ENCODE results near the gene PROX2. TPM values are rescaled to one million over a fixed set of nuclear protein-coding genes. Genes with fewer than 3 reads are reported as not detected.

PROX2 gene, protein sequence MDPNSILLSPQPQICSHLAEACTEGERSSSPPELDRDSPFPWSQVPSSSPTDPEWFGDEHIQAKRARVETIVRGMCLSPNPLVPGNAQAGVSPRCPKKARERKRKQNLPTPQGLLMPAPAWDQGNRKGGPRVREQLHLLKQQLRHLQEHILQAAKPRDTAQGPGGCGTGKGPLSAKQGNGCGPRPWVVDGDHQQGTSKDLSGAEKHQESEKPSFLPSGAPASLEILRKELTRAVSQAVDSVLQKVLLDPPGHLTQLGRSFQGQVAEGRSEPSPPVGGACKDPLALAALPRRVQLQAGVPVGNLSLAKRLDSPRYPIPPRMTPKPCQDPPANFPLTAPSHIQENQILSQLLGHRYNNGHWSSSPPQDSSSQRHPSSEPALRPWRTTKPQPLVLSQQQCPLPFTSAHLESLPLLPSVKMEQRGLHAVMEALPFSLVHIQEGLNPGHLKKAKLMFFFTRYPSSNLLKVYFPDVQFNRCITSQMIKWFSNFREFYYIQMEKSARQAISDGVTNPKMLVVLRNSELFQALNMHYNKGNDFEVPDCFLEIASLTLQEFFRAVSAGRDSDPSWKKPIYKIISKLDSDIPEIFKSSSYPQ
- not detected in 2 replicates for total RNA-seq

GRCh38 chr14:74875941-74876913, at the start of gene PROX2:
TSS of gene PROX2 (minus strand) at chr14:74876145. CDS start at chr14:74863834, 12,311 bp downstream.
- DNase-seq (ENCODE audit: extremely low read depth, low read depth, low spot score): no peak

DNA sequence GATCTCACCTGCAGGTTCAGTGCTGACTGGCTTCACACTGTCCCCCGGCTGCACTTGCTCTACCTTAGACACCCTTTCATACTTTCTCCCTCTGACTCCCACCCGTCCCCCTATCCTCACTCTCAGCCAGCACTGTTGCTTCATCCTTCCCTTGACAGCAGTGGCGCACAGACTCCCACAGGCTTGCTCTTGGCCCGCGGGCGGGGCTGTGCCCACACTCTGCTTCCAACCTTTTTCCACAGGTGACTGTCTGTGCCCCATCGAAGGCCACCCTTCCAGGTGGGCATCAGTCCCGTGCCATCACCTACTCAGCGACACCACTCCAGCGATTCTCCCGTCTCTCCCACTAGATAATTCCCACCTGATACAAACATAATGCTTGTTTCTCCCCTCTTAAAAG, 48.1 kb upstream of the PROX2 start:
- DNase-seq (ENCODE audit: extremely low read depth, low read depth, low spot score): no peak

GRCh38 chr14:74922752-74923401, 46.9 kb upstream of the PROX2 start, which contains the start of gene RPS6KL1:
TSS of gene RPS6KL1 (minus strand) at chr14:74923260. CDS start at chr14:74921541, 1,719 bp downstream.
- peak; percentile 55 for DNase-seq (ENCODE audit: extremely low read depth, low read depth, low spot score)

DNA sequence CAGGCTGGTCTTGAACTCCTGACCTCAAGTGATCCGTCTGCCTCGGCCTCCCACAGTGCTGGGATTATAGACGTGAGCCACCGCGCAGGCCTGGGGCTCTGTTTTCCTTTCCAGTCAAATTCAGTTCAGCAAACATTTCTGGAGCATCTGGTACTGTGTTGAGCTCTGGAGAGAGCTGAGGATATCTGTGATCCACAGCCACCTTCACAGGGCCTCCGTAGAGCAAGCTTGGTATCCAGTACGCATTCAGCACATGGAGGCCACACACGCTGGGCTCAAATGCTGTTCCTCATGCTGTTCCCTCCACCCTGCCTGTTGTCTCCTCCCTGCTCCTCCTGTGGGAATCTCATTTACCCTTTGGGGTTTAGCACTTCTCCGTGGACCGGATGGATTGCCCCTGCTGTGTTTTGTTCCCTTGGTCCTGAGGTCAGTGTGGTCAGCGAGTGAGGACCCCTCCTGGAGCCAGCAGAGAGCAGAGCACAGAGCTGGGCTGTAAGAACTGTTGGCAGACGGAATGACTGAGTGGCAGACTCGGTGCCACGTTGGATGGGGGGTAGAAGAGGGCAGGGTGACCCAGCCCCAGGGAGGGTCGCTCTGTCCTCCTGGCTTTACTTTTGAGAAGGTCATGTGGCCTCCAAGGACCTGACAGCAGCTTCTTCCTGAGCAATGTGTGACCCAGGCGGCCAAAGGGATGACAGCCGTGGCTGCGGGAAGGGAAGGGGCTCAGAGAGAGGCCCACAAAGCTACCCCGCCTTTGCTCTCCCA, 46.2 kb upstream of the PROX2 start:
- DNase-seq (ENCODE audit: extremely low read depth, low read depth, low spot score): no peak

DNA sequence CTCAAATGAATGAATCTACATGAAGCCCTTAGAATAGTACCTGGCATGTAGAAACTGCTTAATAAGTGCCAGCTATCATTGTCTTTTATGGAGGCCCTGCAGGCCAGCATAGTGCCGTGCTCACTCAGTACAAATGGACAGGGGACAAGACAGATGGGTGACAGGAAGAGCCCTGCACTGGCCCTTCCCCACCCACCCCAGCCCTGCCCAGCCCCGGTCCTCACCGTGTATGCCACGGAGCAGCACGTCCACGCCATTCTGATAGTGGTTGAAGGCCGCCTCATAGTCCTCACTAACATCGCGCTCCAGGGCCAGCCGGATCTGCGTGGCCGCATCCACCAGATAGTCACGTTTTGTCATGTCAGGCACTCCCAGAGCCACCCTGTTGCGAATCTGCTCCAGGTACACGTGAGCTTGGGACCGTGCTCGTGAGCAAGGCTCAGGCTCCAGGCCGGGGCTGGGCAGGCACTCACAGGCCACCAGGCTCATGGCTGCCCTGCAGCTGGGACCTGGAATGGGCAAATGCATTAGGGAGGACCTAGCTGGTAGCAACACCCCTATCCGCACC, 45.2 kb upstream of the PROX2 start:
- no peak for DNase-seq (ENCODE audit: extremely low read depth, low read depth, low spot score)

DNA sequence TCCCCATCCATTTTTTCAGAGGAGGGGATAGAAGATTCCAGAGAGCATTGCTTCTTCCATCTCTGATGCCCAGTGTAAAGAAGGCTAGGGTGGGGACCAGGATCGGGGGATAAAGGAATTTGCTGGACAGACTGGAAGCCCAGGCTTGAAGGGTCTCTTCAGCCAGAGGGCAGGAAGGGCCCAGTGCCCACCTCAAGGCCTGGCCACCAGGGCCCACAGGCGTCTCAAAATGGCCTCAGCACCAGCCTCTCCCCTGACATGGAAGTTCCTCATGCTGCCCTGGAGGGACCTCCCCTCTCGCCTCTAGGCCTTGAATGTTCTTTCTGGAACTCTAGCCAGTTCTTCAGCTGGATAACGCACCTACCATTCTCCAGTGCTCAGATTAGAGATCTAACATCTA, 44.3 kb upstream of the PROX2 start:
- DNase-seq (ENCODE audit: extremely low read depth, low read depth, low spot score): no peak

DNA sequence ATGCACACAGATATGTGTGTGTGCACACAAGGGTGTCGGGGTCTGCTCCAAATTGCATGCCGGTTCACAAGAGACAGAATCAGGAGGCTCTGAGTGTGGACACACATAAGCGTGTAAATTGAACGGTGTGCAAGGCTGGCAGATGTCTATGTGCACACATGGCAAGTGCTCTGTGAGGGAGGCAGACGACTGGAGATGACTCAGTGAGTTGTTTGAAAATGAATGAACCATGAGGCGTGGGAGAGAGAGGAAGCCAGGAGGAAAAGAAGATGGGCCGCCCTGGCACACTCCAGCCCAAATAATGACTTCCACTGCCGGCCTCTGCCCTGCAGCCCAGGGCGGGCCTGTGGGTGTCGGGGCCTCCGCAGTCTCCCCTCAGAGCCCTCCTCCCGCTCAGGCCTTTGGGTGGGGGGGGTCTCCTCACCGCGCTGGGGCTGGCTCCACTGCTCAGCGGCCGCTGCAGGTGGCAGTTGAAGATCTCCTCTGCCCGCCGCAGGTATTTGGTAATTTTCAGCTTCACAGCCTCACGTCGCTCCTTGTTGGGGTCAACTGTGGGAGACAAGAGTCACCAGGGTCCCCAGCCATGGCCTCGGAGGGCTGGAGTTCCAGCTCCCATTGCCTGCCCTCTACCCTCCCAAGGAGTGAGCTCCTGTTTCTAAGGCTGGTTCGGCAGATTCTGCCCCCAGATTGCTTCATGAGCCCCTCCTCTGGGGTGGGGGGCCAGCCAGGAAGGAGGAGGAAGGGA, 43.6 kb upstream of the PROX2 start:
- no peak for DNase-seq (ENCODE audit: extremely low read depth, low read depth, low spot score)

DNA sequence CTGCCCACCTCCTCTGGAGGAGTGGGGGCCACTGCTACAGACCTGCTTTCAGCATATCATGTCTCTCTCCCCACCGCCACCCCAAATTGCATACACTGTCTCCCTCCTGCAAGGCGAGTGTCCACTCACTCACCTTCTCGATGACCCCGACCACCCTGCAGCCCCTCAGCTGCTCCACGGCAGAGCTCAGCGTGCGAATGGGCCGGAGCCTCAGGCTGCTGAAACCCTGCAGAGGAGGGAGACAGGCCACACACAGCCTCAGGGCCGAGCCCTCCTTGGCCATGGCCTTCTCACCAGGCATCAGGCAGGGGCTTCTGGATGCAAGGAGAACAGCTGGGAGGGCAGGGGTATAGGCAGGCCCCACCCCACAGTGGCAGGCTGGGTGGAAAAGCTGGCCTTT, 42.4 kb upstream of the PROX2 start:
- no peak for DNase-seq (ENCODE audit: extremely low read depth, low read depth, low spot score)

DNA sequence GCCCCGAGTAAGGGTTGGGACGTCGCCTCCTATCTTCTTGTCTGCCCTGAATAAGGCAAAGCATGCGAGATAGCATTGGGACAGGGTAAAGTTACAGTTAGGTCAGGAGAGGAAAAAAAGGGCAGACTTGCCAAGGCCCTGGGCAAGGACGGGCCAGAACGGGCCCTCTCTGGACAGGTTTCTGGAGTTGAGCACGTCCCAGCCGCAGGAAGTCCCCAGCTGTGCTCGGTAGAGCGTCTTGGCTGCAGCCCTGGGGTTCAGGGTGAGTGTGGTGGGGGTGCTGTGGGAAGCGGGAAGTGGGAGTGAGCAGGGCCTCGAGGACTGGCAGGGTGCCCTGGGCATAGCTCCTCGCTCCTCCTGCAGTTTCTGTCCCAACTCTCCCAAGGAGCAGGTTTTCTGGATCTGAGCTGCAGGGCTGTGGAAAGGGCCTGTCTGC, 41.7 kb upstream of the PROX2 start:
- no peak for DNase-seq (ENCODE audit: extremely low read depth, low read depth, low spot score)

DNA sequence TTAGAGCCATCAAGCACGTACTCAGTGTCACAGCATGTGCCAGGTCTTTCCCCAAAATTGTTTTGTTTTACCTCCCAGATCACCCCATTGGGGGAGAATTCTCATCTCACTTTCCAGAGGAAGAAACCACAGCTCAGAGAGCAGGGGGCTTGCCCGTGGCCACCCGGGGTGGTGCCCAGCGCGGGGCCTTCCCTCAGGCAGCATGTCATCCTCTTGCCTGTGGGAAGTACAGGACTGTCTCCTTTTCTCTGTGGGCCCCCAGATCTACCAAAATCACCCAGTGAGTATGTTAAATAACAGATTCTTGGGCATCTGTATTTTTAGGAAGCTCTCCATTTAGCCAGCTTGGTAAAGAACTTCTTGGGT, 41.2 kb upstream of the PROX2 start:
- DNase-seq (ENCODE audit: extremely low read depth, low read depth, low spot score): no peak

GRCh38 chr14:74915826-74916225, 39.9 kb upstream of the PROX2 start:
- no peak for DNase-seq (ENCODE audit: extremely low read depth, low read depth, low spot score)

DNA sequence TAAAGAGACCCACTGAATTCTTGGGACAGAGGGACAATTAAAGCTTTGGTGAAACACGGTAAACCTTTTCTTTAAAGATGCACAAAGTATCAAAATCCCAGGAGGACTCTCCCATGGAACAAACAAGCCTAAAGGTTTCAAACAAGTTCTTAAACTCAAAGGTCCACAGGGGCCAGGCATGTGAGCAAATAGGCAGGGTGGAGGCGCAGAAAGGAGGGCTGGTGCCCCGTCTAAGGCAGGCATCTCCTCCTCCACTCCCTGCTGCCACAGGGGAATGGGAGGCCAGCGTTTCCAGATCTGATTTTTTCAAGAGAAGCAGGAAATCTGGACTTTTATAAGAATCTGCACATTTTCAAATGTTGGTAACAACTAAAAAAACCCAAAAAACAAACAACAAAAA, 39.5 kb upstream of the PROX2 start:
- no peak for DNase-seq (ENCODE audit: extremely low read depth, low read depth, low spot score)

DNA sequence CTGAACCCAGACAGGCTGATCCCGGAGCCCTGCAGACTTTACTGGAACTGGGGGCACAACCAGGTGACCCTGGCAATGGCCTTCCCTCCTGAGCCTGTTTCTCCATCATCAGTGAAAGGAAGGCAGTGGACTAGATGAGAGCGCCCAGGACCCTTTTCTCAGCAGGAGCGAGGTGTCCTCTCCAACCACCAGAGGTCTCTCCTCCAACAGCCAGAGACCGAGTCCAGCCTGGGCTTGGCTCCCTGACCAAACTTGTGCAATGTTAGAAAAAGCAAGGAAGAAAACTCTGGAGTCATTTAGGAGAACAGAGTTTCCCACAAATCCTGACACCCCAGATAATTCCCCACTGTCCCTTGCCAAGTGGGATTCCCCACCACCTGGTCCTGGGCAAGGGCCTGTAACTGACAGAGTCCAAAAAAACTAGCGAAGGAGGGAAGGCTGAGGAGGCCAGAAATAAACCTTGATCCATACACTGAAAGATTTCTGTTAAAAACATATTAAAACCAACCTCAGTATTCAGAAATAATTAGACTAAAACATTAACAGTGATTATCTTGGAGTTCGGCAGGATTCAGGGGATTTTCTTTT, 38.1 kb upstream of the PROX2 start:
- peak; percentile 23 for DNase-seq (ENCODE audit: extremely low read depth, low read depth, low spot score)

GRCh38 chr14:74913393-74913910, 37.5 kb upstream of the PROX2 start:
- DNase-seq (ENCODE audit: extremely low read depth, low read depth, low spot score): no peak

DNA sequence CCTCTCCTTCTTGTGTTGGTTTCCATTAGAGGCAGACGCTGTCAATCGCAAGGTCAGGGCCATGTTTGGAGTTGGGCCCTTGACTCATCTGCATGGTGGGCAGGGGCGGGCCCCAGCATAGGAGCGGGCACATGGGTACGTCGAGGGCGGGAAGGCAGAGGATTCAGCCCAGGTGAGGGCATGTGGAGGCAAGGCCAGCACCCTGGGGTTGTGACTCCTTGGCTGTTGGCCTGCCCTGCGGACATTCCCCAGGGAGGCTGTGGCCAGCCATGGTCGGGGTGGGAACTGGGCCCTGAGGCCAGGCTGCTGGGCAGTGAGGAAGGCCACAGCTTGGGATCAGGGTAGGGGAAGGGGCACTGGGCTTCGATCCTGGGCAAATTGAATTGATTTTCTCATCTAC, 36.9 kb upstream of the PROX2 start:
- no peak for DNase-seq (ENCODE audit: extremely low read depth, low read depth, low spot score)

DNA sequence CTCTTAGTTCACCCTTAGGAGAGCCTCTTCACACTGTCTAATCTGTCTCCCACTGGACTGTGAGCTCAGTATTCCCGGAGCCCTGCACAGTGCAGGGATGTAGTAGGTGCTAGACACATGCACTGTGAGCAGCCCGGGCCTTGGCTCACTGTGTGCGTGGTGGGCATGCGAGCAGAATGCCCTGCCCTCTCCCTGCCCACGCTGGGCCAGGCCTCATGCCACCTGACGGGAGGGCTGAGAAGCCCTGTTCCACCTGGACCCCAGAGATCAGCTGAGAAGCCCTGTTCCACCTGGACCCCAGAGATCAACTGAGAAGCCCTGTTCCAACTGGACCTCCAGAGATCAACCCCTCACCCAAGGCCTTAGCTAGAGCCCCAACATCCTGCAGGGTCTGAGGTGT, 36.2 kb upstream of the PROX2 start:
- no peak for DNase-seq (ENCODE audit: extremely low read depth, low read depth, low spot score)

DNA sequence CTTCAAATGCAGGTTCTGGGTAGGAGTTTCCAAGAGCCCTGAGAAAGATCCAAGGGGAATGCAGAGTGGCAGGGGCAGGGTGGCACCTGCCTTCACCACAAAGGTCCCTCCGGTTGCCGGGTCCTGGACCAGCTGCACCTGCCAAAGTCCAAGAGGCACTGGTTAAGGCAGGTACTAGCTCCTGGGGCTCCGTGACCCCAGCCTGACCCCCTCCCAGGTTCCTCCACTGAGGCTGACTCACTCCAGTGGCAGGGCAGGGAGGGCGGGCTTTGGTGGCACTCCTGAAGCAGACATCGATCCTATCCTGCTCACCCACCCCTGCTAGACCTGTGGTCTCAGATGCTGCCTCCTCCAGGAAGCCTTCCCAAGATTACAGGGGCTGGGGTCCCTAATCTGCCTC, 35.8 kb upstream of the PROX2 start:
- no peak for DNase-seq (ENCODE audit: extremely low read depth, low read depth, low spot score)

- DNase-seq (ENCODE audit: extremely low read depth, low read depth, low spot score): no peak
These were observed 35.3 kb upstream of the PROX2 start for GRCh38 chr14:74911221-74911620.

All from glomerular endothelial cell (primary cell).